Measurements from ENCODE around the gene PLA2R1.

The PLA2R1 gene

DNA sequence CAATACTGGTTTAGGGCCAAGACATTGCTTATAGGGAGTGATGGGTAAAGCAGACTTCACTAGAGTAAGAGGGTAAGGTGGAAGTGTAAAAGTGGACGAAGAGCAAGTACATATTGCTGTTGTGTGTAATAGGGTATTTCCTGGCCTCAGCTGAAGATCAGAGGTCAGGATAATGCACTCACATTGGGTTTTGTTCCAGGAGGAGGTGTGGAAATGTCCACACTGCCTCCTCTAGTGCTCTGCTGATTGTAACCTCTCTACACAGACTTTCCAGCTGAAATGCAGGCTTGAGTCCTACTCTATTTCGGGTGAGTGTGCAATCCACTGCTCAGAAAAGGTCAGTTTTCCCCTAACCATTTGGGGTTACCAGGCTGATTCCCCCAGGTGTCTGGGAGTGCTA is 41.7 kb upstream of the PLA2R1 start:
- no peak overlapping the region for H2AFZ ChIP-seq (ENCODE audit: low read length)
- no peaks in the 10 kb centered on the region for H3F3A ChIP-seq (ENCODE audit: low read depth)
- no peak overlapping the region for H3K4me2 ChIP-seq (ENCODE audit: low read depth, low read length, poor library complexity, severe bottlenecking)

DNA sequence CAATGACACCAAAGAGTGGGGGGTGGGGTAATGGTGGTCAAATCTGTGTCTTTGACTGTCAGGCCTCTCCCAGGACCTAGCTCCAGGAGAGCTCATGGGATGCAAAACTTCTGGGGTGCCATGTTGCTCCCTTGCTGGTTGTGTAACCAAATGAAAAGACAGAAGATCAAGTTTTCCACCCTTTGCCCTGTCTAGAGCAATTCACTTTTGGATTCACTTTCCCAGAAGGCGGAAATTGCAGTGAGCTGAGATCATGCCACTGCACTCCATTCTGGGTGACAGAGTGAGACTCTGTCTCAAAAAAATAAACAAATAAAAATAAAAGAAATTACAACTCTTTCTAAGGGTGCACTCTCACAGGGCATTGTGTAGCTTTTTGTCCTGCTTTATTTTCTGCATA is 34.9 kb upstream of the PLA2R1 start:
- H3K9me3 ChIP-seq (ENCODE audit: insufficient read depth, low read depth, low read length), result peaks cover 5% of the 10 kb centered on the region; the same call in 1 of the 2 replicates
- H4K20me1 ChIP-seq (ENCODE audit: insufficient read depth, low read length, poor library complexity, severe bottlenecking), result no peaks in the 10 kb centered on the region
- no peak overlapping the region for H3K4me2 ChIP-seq (ENCODE audit: low read depth, low read length, poor library complexity, severe bottlenecking)
- H3K4me1 ChIP-seq (ENCODE audit: insufficient read depth, low read length, poor library complexity, severe bottlenecking), result no peaks in the 10 kb centered on the region
- H3F3A ChIP-seq (ENCODE audit: low read depth), result no peaks in the 10 kb centered on the region
- no peak overlapping the region for H3K9ac ChIP-seq (ENCODE audit: low read depth, low read length, poor library complexity, severe bottlenecking)
- H2AFZ ChIP-seq (ENCODE audit: low read length), result no peak overlapping the region
- no peaks in the 10 kb centered on the region for H3K27me3 ChIP-seq (ENCODE audit: insufficient read depth, low read length, poor library complexity, severe bottlenecking)
- no peaks in the 10 kb centered on the region for H3K79me2 ChIP-seq (ENCODE audit: insufficient read depth, low read length)
- H3K4me3 ChIP-seq (ENCODE audit: low read length, poor library complexity, severe bottlenecking), result no peak overlapping the region
- H3K9me2 ChIP-seq (replicated peaks; ENCODE audit: low read depth, low read length), result no peaks in the 10 kb centered on the region
- no peaks in the 10 kb centered on the region for H3K36me3 ChIP-seq (ENCODE audit: insufficient read depth, low read length)
- TF ChIP-seq CTCF (conservative IDR thresholded peaks at IDR 0.05; ENCODE audit: low read length) (no peak), EZH2phosphoT487 (IDR thresholded peaks at IDR 0.05; ENCODE audit: borderline replicate concordance) (no peak)

More for the DNA sequence above, 41.7 kb upstream of the PLA2R1 start:
- no peaks in the 10 kb centered on the region for H3K9me3 ChIP-seq (ENCODE audit: insufficient read depth, low read depth, low read length)
- H3K79me2 ChIP-seq (ENCODE audit: insufficient read depth, low read length), result no peaks in the 10 kb centered on the region
- no peaks in the 10 kb centered on the region for H3K9me2 ChIP-seq (replicated peaks; ENCODE audit: low read depth, low read length)
- no peak overlapping the region for H3K4me3 ChIP-seq (ENCODE audit: low read length, poor library complexity, severe bottlenecking)
- H3K9ac ChIP-seq (ENCODE audit: low read depth, low read length, poor library complexity, severe bottlenecking), result no peak overlapping the region
- H3K27me3 ChIP-seq (ENCODE audit: insufficient read depth, low read length, poor library complexity, severe bottlenecking), result no peaks in the 10 kb centered on the region
- TF ChIP-seq EZH2phosphoT487 (IDR thresholded peaks at IDR 0.05; ENCODE audit: borderline replicate concordance) (no peak), CTCF (conservative IDR thresholded peaks at IDR 0.05; ENCODE audit: low read length) (no peak)
- no peaks in the 10 kb centered on the region for H3K36me3 ChIP-seq (ENCODE audit: insufficient read depth, low read length)
- no peaks in the 10 kb centered on the region for H3K4me1 ChIP-seq (ENCODE audit: insufficient read depth, low read length, poor library complexity, severe bottlenecking)
- H4K20me1 ChIP-seq (ENCODE audit: insufficient read depth, low read length, poor library complexity, severe bottlenecking), result no peaks in the 10 kb centered on the region

DNA sequence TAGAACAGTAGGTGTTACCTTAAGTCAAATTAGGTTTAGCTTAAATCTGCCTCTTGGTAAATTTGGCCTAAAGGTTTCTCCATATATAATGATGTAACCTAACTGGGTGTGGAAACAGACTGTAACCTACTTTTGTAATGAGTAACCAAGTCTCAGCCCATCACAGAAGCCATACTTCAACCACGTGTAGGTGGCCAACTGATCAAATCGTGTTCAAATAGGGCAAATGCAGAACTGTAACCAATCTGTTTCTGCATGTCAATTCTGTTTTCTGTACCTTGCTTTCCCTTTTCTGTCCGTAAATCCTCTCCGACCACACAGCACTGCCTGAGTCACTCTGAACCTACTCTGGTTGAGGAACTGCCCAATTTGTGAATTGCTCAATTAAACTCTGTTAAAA is 34.0 kb upstream of the PLA2R1 start:
- Histone ChIP-seq H3K27me3 (ENCODE audit: insufficient read depth, low read length, poor library complexity, severe bottlenecking) (no peaks in the 10 kb centered on the region), H3K9ac (ENCODE audit: low read depth, low read length, poor library complexity, severe bottlenecking) (no peak overlapping the region), H3K9me2 (replicated peaks; ENCODE audit: low read depth, low read length) (no peaks in the 10 kb centered on the region), H3K4me1 (ENCODE audit: insufficient read depth, low read length, poor library complexity, severe bottlenecking) (no peaks in the 10 kb centered on the region), H3K79me2 (ENCODE audit: insufficient read depth, low read length) (no peaks in the 10 kb centered on the region), H2AFZ (ENCODE audit: low read length) (no peak overlapping the region), H3K36me3 (ENCODE audit: insufficient read depth, low read length) (no peaks in the 10 kb centered on the region), H4K20me1 (ENCODE audit: insufficient read depth, low read length, poor library complexity, severe bottlenecking) (no peaks in the 10 kb centered on the region), H3F3A (ENCODE audit: low read depth) (no peaks in the 10 kb centered on the region), H3K4me2 (ENCODE audit: low read depth, low read length, poor library complexity, severe bottlenecking) (no peak overlapping the region), H3K4me3 (ENCODE audit: low read length, poor library complexity, severe bottlenecking) (no peak overlapping the region), H3K9me3 (ENCODE audit: insufficient read depth, low read depth, low read length) (peaks cover 5% of the 10 kb centered on the region; the same call in 1 of the 2 replicates)
- TF ChIP-seq EZH2phosphoT487 (IDR thresholded peaks at IDR 0.05; ENCODE audit: borderline replicate concordance) (no peak), CTCF (conservative IDR thresholded peaks at IDR 0.05; ENCODE audit: low read length) (no peak)

All from Loucy (cell line).